HG03432 (cell line): ENCODE data around the gene SMARCD1.
"Not testable (repeated sequence)": the region's sequence is repeated elsewhere in the genome, so short reads cannot be mapped to it uniquely, and the experiment has no call there.

Experiments
- ATAC-seq: cut with Tn5 transposase; IDR thresholded peaks from one replicate; pipeline ENCODE4 v1.9.1; 2021; ENCODE audit warnings: mild to moderate bottlenecking, moderate library complexity; ENCODE audit not compliant: unreplicated experiment

SMARCD1 gene

GRCh38 chr12:50127546-50127945 lies 42.4 kb downstream of the SMARCD1 start:
- ATAC-seq: no peak

- no peak for ATAC-seq
Observed at GRCh38 chr12:50129290-50129689, 44.1 kb downstream of the SMARCD1 start.

GRCh38 chr12:50132505-50133135 lies 47.5 kb downstream of the SMARCD1 start:
- no peak for ATAC-seq

DNA sequence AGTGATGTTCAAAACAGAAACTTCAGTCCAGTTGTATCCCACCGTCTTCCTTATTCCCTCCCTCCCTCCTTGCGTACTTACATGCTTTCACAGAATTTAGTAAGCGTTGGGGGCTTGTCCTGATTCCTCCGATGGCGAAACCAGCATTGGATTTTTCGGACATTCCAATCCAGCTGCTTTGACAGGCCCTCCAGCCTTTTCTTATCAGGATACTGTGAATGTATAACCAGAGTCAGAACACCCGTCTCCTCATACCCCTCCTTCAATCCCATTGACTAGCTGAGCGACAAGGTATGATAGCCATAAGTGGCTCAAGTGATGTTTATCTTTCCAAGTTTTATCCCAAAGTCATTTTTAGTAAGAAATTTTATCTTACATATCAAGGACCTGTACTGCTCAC lies 57.9 kb downstream of the SMARCD1 start:
- ATAC-seq: no peak

DNA sequence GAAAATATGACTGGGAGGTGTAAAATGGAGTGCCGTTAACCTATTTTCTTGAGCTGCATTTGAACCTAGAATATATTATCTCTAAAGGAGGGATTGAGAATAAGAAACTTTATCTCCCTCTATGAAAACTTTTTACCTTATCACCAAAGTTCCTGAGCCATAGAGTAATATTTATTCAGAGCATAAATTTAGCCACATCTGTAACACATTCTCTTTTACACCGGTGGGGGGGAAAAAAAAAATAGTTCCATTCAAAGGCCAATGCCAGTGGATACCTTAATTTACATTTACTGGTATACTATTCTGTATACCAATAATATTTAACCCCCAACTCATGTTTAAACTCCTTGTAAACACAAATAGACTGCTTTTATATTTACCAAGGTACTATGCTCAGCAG lies 60.3 kb downstream of the SMARCD1 start:
- no peak for ATAC-seq

- no peak for ATAC-seq
Observed at GRCh38 chr12:50147281-50147680, 62.1 kb downstream of the SMARCD1 start.

DNA sequence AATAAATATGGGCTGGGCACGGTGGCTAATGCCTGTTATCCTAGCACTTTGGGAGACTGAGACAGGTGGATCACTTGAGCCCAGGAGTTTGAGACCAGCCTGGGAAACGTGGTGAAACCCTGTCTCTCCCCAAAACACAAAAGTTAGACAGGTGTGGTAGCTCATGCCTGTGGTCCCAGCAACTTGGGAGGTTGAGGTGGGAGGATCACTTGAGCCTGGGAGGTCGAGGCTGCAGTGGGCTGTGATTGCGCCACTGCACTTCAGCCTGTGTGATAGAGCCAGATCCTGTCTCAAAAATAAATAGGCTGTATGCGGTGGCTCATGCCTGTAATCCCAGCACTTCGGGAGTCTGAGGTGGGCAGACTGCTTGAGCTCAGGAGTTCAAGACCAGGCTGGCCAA lies 62.9 kb downstream of the SMARCD1 start:
- ATAC-seq: not testable (repeated sequence)

DNA sequence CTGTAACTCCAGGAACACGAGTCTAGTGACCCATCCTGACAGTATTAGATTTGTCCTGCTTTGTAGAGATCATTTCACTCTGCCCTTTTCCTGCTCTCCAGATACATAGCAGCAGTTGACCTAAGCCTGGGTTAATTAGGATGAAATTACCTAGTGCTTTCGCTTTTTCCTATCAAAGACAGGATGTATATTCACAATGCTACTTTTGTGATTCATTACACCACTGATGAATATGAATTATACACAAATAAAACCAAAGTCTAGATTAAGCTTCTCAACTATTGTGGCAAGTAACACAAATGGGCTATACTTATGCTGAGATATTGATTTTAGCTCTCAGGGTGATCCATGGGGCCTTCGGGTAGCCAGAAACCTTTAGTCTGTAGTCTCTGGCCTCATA lies 64.2 kb downstream of the SMARCD1 start:
- no peak for ATAC-seq
